K562 (cell line): ENCODE measurements around the gene NR5A2. TPM values are rescaled to one million over a fixed set of nuclear protein-coding genes. Genes with fewer than 3 reads are reported as not detected.
A peak's percentile ranks its signal among the peaks of the same experiment; 100 is the strongest.

Source experiments
- BCL6 ChIP-seq: fragments of 250-450 bp; sonication (Bioruptor Pico); IDR thresholded peaks from 2 replicates; pipeline ENCODE4 v1.4.0; 2020
- BRF2 ChIP-seq: IDR thresholded peaks from 3 replicates; pipeline ENCODE4 v1.6.1; 2011; ENCODE audit warnings: borderline replicate concordance, mild to moderate bottlenecking; ENCODE audit not compliant: insufficient read length, insufficient read depth
- HMG20A ChIP-seq: fragments of 450-650 bp; formaldehyde crosslinking; conservative IDR thresholded peaks from 2 replicates; pipeline ENCODE4 v1.4.0; 2020; ENCODE audit warnings: mild to moderate bottlenecking, mixed read lengths
- JUND ChIP-seq, 2 experiments: IDR thresholded peaks; 2 replicates in 1 of 2; 3 replicates in 1 of 2; pipeline ENCODE4 v1.6.1; 2011; ENCODE audit warnings: borderline replicate concordance in 2 of 2, low read depth in 2 of 2, low read length in 2 of 2, improper control_type of control experiment in 1 of 2, missing biosample characterization in 1 of 2, missing genetic modification characterization in 1 of 2, missing genetic modification reagents in 1 of 2
- MBD2 ChIP-seq: sonication (generic); IDR thresholded peaks from 2 replicates; pipeline ENCODE4 v1.6.1; 2016; ENCODE audit warnings: low read depth, borderline replicate concordance
- MYC ChIP-seq, 2 experiments: fragments of 250-450 bp in 1 of 2; sonication (Bioruptor Pico) in 1 of 2; IDR thresholded peaks; 2 replicates each; pipeline versions ENCODE4 v1.5.1 to v1.6.1; 2012 to 2021; ENCODE audit warnings: low read depth in 2 of 2, borderline replicate concordance in 1 of 2, improper control_type of control experiment in 1 of 2, low read length in 1 of 2, mild to moderate bottlenecking in 1 of 2, moderate library complexity in 1 of 2
- PRMT5 ChIP-seq: sonication (generic); formaldehyde crosslinking; IDR thresholded peaks from 2 replicates; pipeline ENCODE4 v1.5.0; 2020; ENCODE audit warnings: missing genetic modification reagents
- PYGO2 ChIP-seq: fragments of 450-650 bp; IDR thresholded peaks from 2 replicates; pipeline ENCODE4 v1.6.1; 2016; ENCODE audit warnings: mild to moderate bottlenecking, missing genetic modification characterization, moderate library complexity, missing compliant biosample characterization
- SAFB ChIP-seq: fragments of 200-400 bp; formaldehyde crosslinking; IDR thresholded peaks from 2 replicates; pipeline ENCODE4 v1.6.1; 2017; ENCODE audit warnings: low read depth, low read length, borderline replicate concordance
- SMAD3 ChIP-seq: fragments of 450-650 bp; formaldehyde crosslinking; conservative IDR thresholded peaks from 2 replicates; pipeline ENCODE4 v1.4.0; 2020; ENCODE audit warnings: mild to moderate bottlenecking
- TCF7 ChIP-seq: sonication (generic); IDR thresholded peaks from 2 replicates; pipeline ENCODE4 v1.6.1; 2016; ENCODE audit warnings: antibody characterized with exemption, borderline replicate concordance
- TCF7L2 ChIP-seq: fragments of 150-350 bp; IDR thresholded peaks from 2 replicates; pipeline ENCODE4 v1.6.1; 2016; ENCODE audit warnings: low read depth, mild to moderate bottlenecking, low read length, moderate library complexity
- THAP7 ChIP-seq: fragments of 250-450 bp; sonication (Bioruptor Pico); IDR thresholded peaks from 2 replicates; pipeline ENCODE4 v1.5.0; 2021
- U2AF2 ChIP-seq: fragments of 200-400 bp; formaldehyde crosslinking; optimal IDR thresholded peaks from 2 replicates; pipeline ENCODE3; 2017; ENCODE audit warnings: low read depth, mild to moderate bottlenecking, low read length
- VEZF1 ChIP-seq: fragments of 200-800 bp; sonication (Bioruptor generic); IDR thresholded peaks from 2 replicates; pipeline ENCODE4 v1.6.1; 2017; ENCODE audit warnings: missing genetic modification characterization, missing compliant biosample characterization
- YY1 ChIP-seq, 3 experiments: IDR thresholded peaks; 2 replicates each; pipeline ENCODE4 v1.6.1; 2011; ENCODE audit warnings: low read length in 2 of 3, mild to moderate bottlenecking in 2 of 3, moderate library complexity in 2 of 3, borderline replicate concordance in 1 of 3, control low read depth in 1 of 3, low read depth in 1 of 3; ENCODE audit not compliant: insufficient read depth in 3 of 3, insufficient replicate concordance in 2 of 3, control insufficient read depth in 1 of 3, insufficient read length in 1 of 3; ENCODE audit errors: extremely low read depth in 1 of 3
- ZBTB8A ChIP-seq: fragments of 450-650 bp; IDR thresholded peaks from 2 replicates; pipeline ENCODE4 v1.6.1; 2018; ENCODE audit warnings: mild to moderate bottlenecking, moderate library complexity; ENCODE audit not compliant: partially characterized antibody
- ZNF140 ChIP-seq: fragments of 250-450 bp; sonication (Bioruptor Pico); IDR thresholded peaks from 2 replicates; pipeline ENCODE4 v1.8.0; 2021; ENCODE audit warnings: moderate library complexity, mild to moderate bottlenecking, inconsistent platforms
- ZNF217 ChIP-seq: sonication (generic); formaldehyde crosslinking; IDR thresholded peaks from 2 replicates; pipeline ENCODE4 v1.8.0; 2022; ENCODE audit warnings: mild to moderate bottlenecking, missing genetic modification reagents
- ZNF239 ChIP-seq: fragments of 250-450 bp; sonication (Bioruptor Pico); IDR thresholded peaks from 2 replicates; pipeline ENCODE4 v1.4.0; 2020; ENCODE audit warnings: mild to moderate bottlenecking
- ZNF589 ChIP-seq: fragments of 200-800 bp; sonication (Bioruptor generic); IDR thresholded peaks from 2 replicates; pipeline ENCODE4 v1.6.1; 2016; ENCODE audit warnings: low read depth, missing genetic modification characterization, missing compliant biosample characterization
- polyA plus RNA-seq, 8 experiments: library from polyadenylated mRNA; depleted of rRNA in 4 of 8; stranded (reverse) in 5 of 8; unstranded in 3 of 8; fragments of >200 nt; fragmentation: Nextera tagmentation in 2 of 8; fragmentation: Illumina TruSeq in 1 of 8; extraction: Ambion mirVana in 2 of 8; extraction: Trizol in 1 of 8; gene quantifications; 2 replicates each; pipeline versions ENCODE4 v1.2.1 to v1.2.3, GENCODE V29; 2011 to 2014; ENCODE audit warnings: inconsistent platforms in 1 of 8, missing spikeins in 1 of 8
- total RNA-seq, 7 experiments: library from RNA; depleted of rRNA in 6 of 7; stranded (reverse); fragments of >200 nt in 6 of 7; fragmentation: Illumina TruSeq in 2 of 7; extraction: Trizol in 2 of 7; gene quantifications; 2 replicates each; pipeline versions ENCODE4 v1.2.1 to v1.2.3, GENCODE V29; 2011 to 2021; ENCODE audit warnings: low replicate concordance in 1 of 7

Gene NR5A2
- total and polyA plus RNA-seq, 9 of the 15 experiments (the other 6 are each of a cell fraction or from before 2014, with no cell fraction given): 0.13 to 0.40 (median 0.29) TPM

GRCh38 chr1:200154069-200154767 lies 126.7 kb downstream of the NR5A2 start (continued):
- TF ChIP-seq VEZF1 (peak; percentile 58), PYGO2 (tag) (peak; percentile 33; the same call in 1 of the 2 replicates), TCF7L2 (no peak), U2AF2 (no peak), HMG20A (CRISPR knock-in tag) (no peak), ZBTB8A (no peak), YY1 (IDR thresholded peaks at IDR 0.05; ENCODE audit: borderline replicate concordance in 1 of 3, control insufficient read depth in 1 of 3, extremely low read depth in 1 of 3, insufficient read depth in 3 of 3, insufficient read length in 1 of 3, insufficient replicate concordance in 2 of 3, low read depth in 1 of 3, low read length in 2 of 3) (peak in 1 of 3 experiments; percentile 11), ZNF589 (CRISPR knock-in tag) (peak; percentile 98), BCL6 (CRISPR knock-in tag) (no peak), ZNF140 (CRISPR knock-in tag) (no peak), SAFB (no peak), JUND (IDR thresholded peaks at IDR 0.05; ENCODE audit: borderline replicate concordance, low read depth, low read length) (peak; percentile 100), JUND (tag; IDR thresholded peaks at IDR 0.05; ENCODE audit: borderline replicate concordance, low read depth, low read length) (peak; percentile 100; the same call in 2 of the 3 replicates), PRMT5 (CRISPR knock-in tag) (no peak), SMAD3 (CRISPR knock-in tag) (0 out of 2 replicates have a peak, but pooled peaks have one; percentile 64), BRF2 (no peak), TCF7 (peak; percentile 55; the same call in 1 of the 2 replicates), MYC (IDR thresholded peaks at IDR 0.05; ENCODE audit: low read depth, low read length) (no peak; the same call in 1 of the 2 replicates), MYC (CRISPR knock-in tag; IDR thresholded peaks at IDR 0.05; ENCODE audit: borderline replicate concordance, low read depth) (no peak), MBD2 (peak; percentile 91), ZNF217 (no peak), ZNF239 (CRISPR knock-in tag) (peak; percentile 67), THAP7 (CRISPR knock-in tag) (no peak)
